HL-60/S4 treated with retinoic acid at 250 ng/mL for 4 days and 3 days (cell line): Measurements from ENCODE around the gene DAGLA.
"Not testable (repeated sequence)": the region's sequence is repeated elsewhere in the genome, so short reads cannot be mapped to it uniquely, and the experiment has no call there.

Experiments
- in situ Hi-C: fragments of 300-500 bp; cut with MboI; formaldehyde crosslinking; loops from 2 replicates; pipeline ENCODE4 v1.7.0; 2022; ENCODE audit warnings: low sequenced_read_pairs

Gene DAGLA

GRCh38 chr11:61679893-61680621, at the start of gene DAGLA:
Gene DAGLA (plus strand): TSS chr11:61680391. CDS start chr11:61720156, 39,765 bp downstream.
- in situ Hi-C loops: no loop called here

GRCh38 chr11:61632096-61632495, 48.1 kb upstream of the DAGLA start:
- in situ Hi-C loops: no loop called here

- in situ Hi-C loops: no loop called here
These were observed 44.9 kb upstream of the DAGLA start for GRCh38 chr11:61635304-61635703.

- in situ Hi-C loops: no loop called here
These were observed 44.4 kb upstream of the DAGLA start for GRCh38 chr11:61635787-61636186.

- in situ Hi-C loops: no loop called here
These were observed 43.5 kb upstream of the DAGLA start for GRCh38 chr11:61636676-61637075.

- in situ Hi-C loops: no loop called here
These were observed 42.9 kb upstream of the DAGLA start for GRCh38 chr11:61637277-61637676.

GRCh38 chr11:61639816-61640443, 40.3 kb upstream of the DAGLA start:
- in situ Hi-C loops: no loop called here

- in situ Hi-C loops: no loop called here
These were observed 38.0 kb upstream of the DAGLA start for GRCh38 chr11:61642162-61642561.

- in situ Hi-C loops: no loop called here
These were observed 34.9 kb upstream of the DAGLA start for GRCh38 chr11:61645179-61645868.

GRCh38 chr11:61647529-61647928, 32.7 kb upstream of the DAGLA start:
- in situ Hi-C loops: no loop called here

- in situ Hi-C loops: no loop called here
These were observed 29.2 kb upstream of the DAGLA start for GRCh38 chr11:61650781-61651571.

GRCh38 chr11:61652135-61652534, 28.1 kb upstream of the DAGLA start:
- in situ Hi-C loops: no loop called here

- in situ Hi-C loops: no loop called here
These were observed 25.8 kb upstream of the DAGLA start for GRCh38 chr11:61654397-61654829.

GRCh38 chr11:61655266-61656159, 24.7 kb upstream of the DAGLA start:
- in situ Hi-C loops: not testable (repeated sequence)

GRCh38 chr11:61656347-61657077, 23.7 kb upstream of the DAGLA start:
- in situ Hi-C loops: no loop called here

- in situ Hi-C loops: no loop called here
These were observed 22.5 kb upstream of the DAGLA start for GRCh38 chr11:61657566-61658290.

GRCh38 chr11:61659413-61660196, 20.6 kb upstream of the DAGLA start:
- in situ Hi-C loops: no loop called here

- in situ Hi-C loops: not testable (repeated sequence)
These were observed 19.2 kb upstream of the DAGLA start for GRCh38 chr11:61660997-61661396.
